Measurements from ENCODE around the gene ELFN1. TPM values are rescaled to one million over a fixed set of nuclear protein-coding genes. Genes with fewer than 3 reads are reported as not detected.

Gene ELFN1
- polyA plus RNA-seq, 1 of the 3 experiments (the other 2 are of a cell fraction): 0.05 TPM

GRCh38 chr7:1746491-1746975 lies 76.5 kb downstream of the ELFN1 start:
- Histone ChIP-seq H3K9me2 (no peaks in the 10 kb centered on the region), H4K20me1 (ENCODE audit: insufficient read depth) (no peaks in the 10 kb centered on the region), H3K27ac (ENCODE audit: low read depth in 2 of 2, low read length in 1 of 2) (no peak overlapping the region), H3K4me3 (ENCODE audit: low read depth in 2 of 2, low read length in 1 of 2) (no peak overlapping the region), H3K9me3 (no peaks in the 10 kb centered on the region), H3F3A (replicated peaks; ENCODE audit: insufficient read depth) (no peaks in the 10 kb centered on the region), H3K36me3 (replicated peaks in 1 of 2; ENCODE audit: control insufficient read depth in 1 of 2, insufficient read depth in 2 of 2, low read length in 1 of 2) (no peaks in the 10 kb centered on the region), H3K4me1 (ENCODE audit: control insufficient read depth in 1 of 2, insufficient read depth in 2 of 2, low read depth in 1 of 2, low read length in 1 of 2) (peaks cover 0 to 47% of the 10 kb centered on the region in 2 experiments; a peak in 1 of 4 replicates), H3K79me2 (ENCODE audit: insufficient read depth) (no peaks in the 10 kb centered on the region), H3K27me3 (ENCODE audit: insufficient read depth) (0 out of 2 replicates have a peak, but pooled peaks cover 11% of the 10 kb centered on the region), H3K4me2 (no peak overlapping the region), H3K9ac (no peak overlapping the region), H2AFZ (ENCODE audit: low read depth) (no peak overlapping the region)
- DNase-seq: no peak
- 89% methylated on average over 51 of the region's 60 CpGs for WGBS (ENCODE audit: low lambda C conversion rate)
- TF ChIP-seq REST (IDR thresholded peaks at IDR 0.05; ENCODE audit: low read depth, low read length) (no peak), PBX3 (IDR thresholded peaks at IDR 0.05) (no peak), SMC3 (IDR thresholded peaks at IDR 0.05; ENCODE audit: low read depth, low read length) (no peak), MAX (IDR thresholded peaks at IDR 0.05; ENCODE audit: low read depth) (no peak), MEF2A (IDR thresholded peaks at IDR 0.05; ENCODE audit: borderline replicate concordance, low read depth) (no peak), NRF1 (IDR thresholded peaks at IDR 0.05; ENCODE audit: low read depth, low read length) (no peak), FOXM1 (IDR thresholded peaks at IDR 0.05; ENCODE audit: low read depth) (no peak), RAD21 (IDR thresholded peaks at IDR 0.05; ENCODE audit: low read length) (no peak), SIN3A (IDR thresholded peaks at IDR 0.05; ENCODE audit: borderline replicate concordance, low read depth, low read length) (no peak), FOSL2 (IDR thresholded peaks at IDR 0.05; ENCODE audit: borderline replicate concordance, low read depth) (no peak), POLR2AphosphoS5 (IDR thresholded peaks at IDR 0.05; ENCODE audit: low read depth, low read length) (no peak), IRF3 (IDR thresholded peaks at IDR 0.05; ENCODE audit: low read depth, low read length) (no peak), GATA2 (CRISPR knock-in tag; IDR thresholded peaks at IDR 0.05) (no peak), RCOR1 (IDR thresholded peaks at IDR 0.05; ENCODE audit: low read length) (no peak), EZH2phosphoT487 (IDR thresholded peaks at IDR 0.05; ENCODE audit: borderline replicate concordance, low read depth) (no peak), JUND (IDR thresholded peaks at IDR 0.05) (no peak), EP300 (IDR thresholded peaks at IDR 0.05; ENCODE audit: borderline replicate concordance in 1 of 2, low read depth in 1 of 2, low read length in 1 of 2) (no peak)
- ChIA-PET POLR2A (no interaction called here), CTCF (no interaction called here)
